Gastroesophageal sphincter (tissue), 4 donors: ENCODE measurements around the gene OPRD1. TPM values are rescaled to one million over a fixed set of nuclear protein-coding genes. Genes with fewer than 3 reads are reported as not detected.

Source experiments
- ATAC-seq: fragments of 150-250 bp; one replicate; pipeline ENCODE4 v1.9.1; 2016; ENCODE audit warnings: mild to moderate bottlenecking, moderate library complexity
- H3K27ac ChIP-seq, 4 donors: fragments of 200-600 bp; sonication (generic) in 3 of 4; 1 replicate in 3 of 4; 2 replicates in 1 of 4; pipeline ENCODE4 v1.5.1; 2016 to 2019
- H3K27me3 ChIP-seq: fragments of 200-600 bp; sonication (generic); one replicate; pipeline ENCODE4 v1.5.1; 2019
- H3K36me3 ChIP-seq, 2 donors: fragments of 200-600 bp; sonication (generic); one replicate each; pipeline ENCODE4 v1.5.1; 2019; ENCODE audit warnings: control low read depth in 1 of 2
- H3K4me1 ChIP-seq, 3 donors: fragments of 200-600 bp; sonication (generic); 1 replicate in 2 of 3; 2 replicates in 1 of 3; pipeline ENCODE4 v1.5.1; 2016 to 2019; ENCODE audit warnings: control low read depth in 2 of 3
- H3K4me3 ChIP-seq, 2 donors: fragments of 200-600 bp; sonication (generic); one replicate each; pipeline ENCODE4 v1.5.1; 2019; ENCODE audit warnings: mild to moderate bottlenecking in 1 of 2, moderate library complexity in 1 of 2
- H3K9me3 ChIP-seq, 3 donors: fragments of 200-600 bp; sonication (generic); one replicate each; pipeline ENCODE4 v1.5.1; 2017 to 2019; ENCODE audit warnings: control low read depth in 2 of 3
- EP300 ChIP-seq: sonication (generic); formaldehyde crosslinking; IDR thresholded peaks from one replicate; pipeline ENCODE4 v1.6.1; 2017; ENCODE audit warnings: antibody characterized with exemption, mild to moderate bottlenecking
- POLR2A ChIP-seq, 2 donors: fragments of 450-650 bp; IDR thresholded peaks; one replicate each; pipeline ENCODE4 v1.6.1; 2017; ENCODE audit warnings: antibody characterized with exemption in 2 of 2, mild to moderate bottlenecking in 2 of 2, moderate library complexity in 1 of 2
- POLR2AphosphoS5 ChIP-seq: sonication (generic); formaldehyde crosslinking; IDR thresholded peaks from one replicate; pipeline ENCODE4 v1.6.1; 2017; ENCODE audit warnings: antibody characterized with exemption
- WGBS, 2 donors: methylation state at CpG; one replicate each; pipeline ENCODE4 v1.1.5; 2018; ENCODE audit warnings: low coverage in 1 of 2; 5-methylcytosine and 5-hydroxymethylcytosine counted together
- total RNA-seq, 4 donors: library from RNA; depleted of rRNA; stranded (reverse); fragments of >200 nt; gene quantifications; one replicate each; pipeline ENCODE4 v1.1.0, GENCODE V29; 2016
- TF ChIP-seq, protein P1 (sequence below), 4 experiments: fragments of 200-600 bp in 2 of 4; fragments of 450-650 bp in 2 of 4; sonication (generic) in 1 of 4; IDR thresholded peaks; one replicate each; pipeline ENCODE4 v1.5.1; 2017 to 2019; ENCODE audit warnings: antibody characterized with exemption in 4 of 4, mild to moderate bottlenecking in 2 of 4, moderate library complexity in 2 of 4

OPRD1 gene
- total RNA-seq, 4 donors from 2014 or later: 0.08 to 0.16 (median 0.13) TPM; not detected in 1

DNA sequence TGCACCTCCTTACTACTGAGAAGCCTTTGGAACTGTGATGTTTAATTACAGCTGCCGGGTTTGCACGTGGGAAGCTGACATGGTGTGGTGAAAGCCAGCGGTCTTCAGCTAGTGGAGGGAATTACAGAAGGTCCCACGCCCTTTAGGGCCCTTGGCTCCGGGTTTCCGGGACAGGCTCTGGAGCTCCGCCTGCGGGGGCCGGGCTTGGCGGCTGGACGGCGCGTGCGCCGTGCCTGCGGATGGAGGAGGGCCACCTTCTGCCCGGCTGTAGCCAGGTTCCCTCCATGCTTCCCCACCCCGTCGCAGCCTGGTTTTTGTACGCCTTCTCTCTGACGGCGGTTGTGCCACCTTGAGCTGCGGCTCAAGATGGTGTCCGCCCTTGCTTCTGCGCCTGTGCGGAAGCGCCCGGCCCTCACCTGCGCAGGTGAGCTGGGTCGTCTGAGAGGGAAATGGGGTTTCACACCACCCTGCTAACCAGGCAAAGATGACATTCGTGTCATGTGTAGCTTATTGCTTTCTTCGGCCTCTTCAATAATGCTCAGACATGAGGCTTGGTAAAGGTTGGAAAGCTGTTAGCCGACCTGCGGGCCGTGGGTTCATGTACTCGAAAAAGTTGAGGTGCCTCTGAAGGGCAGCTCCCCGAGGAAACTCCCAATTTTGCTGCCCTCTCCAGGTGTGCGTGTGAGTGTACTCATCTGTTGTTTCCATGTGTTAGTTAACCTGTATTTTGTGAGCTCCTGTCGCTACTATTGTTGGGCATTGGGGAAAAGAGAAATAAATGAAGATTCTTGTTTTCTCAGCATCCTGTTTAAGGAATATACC lies 36.6 kb upstream of the OPRD1 start:
- Histone ChIP-seq H3K4me1 (peaks cover 0 to 21% (median 7%) of the 10 kb centered on the region in 3 donors), H3K27me3 (no peaks in the 10 kb centered on the region), H3K27ac (peak overlapping the region in 3 of 4 donors; percentile 14 to 61 (median 46)), H3K4me3 (peak overlapping the region; percentile 23 to 54), H3K9me3 (no peaks in the 10 kb centered on the region), H3K36me3 (peaks cover 0 to 28% of the 10 kb centered on the region in 2 donors)
- 35 to 67% methylated on average over 3 to 6 of the region's 39 CpGs for WGBS, 2 donors
- TF ChIP-seq POLR2AphosphoS5: peak; percentile 56
- no peak for TF ChIP-seq POLR2A (IDR thresholded peaks at IDR 0.05)
- no peak for TF ChIP-seq EP300
- TF ChIP-seq, protein P1, sequence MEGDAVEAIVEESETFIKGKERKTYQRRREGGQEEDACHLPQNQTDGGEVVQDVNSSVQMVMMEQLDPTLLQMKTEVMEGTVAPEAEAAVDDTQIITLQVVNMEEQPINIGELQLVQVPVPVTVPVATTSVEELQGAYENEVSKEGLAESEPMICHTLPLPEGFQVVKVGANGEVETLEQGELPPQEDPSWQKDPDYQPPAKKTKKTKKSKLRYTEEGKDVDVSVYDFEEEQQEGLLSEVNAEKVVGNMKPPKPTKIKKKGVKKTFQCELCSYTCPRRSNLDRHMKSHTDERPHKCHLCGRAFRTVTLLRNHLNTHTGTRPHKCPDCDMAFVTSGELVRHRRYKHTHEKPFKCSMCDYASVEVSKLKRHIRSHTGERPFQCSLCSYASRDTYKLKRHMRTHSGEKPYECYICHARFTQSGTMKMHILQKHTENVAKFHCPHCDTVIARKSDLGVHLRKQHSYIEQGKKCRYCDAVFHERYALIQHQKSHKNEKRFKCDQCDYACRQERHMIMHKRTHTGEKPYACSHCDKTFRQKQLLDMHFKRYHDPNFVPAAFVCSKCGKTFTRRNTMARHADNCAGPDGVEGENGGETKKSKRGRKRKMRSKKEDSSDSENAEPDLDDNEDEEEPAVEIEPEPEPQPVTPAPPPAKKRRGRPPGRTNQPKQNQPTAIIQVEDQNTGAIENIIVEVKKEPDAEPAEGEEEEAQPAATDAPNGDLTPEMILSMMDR (IDR thresholded peaks at IDR 0.05): peak in 1 of 4 experiments; percentile 18
- peak; percentile 90 for ATAC-seq

DNA sequence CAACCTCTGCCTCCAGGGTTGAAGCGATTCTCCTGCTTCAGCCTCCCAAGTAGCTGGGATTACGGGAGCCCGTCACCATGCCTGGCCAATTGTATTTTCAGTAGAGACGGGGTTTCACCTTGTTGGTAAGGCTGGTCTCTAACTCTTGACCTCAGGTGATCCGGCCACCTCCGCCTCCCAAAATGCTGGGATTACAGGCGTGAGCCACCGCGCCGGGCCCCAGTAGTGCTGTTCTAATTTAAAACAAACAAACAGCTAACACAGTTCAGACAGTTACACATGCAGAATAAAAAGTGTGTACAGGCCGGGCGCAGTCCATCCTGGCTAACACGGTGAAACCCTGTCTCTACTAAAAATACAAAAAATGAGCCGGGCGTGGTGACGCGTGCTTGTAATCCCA lies 35.6 kb upstream of the OPRD1 start:
- 95 to 98% methylated on average over 9 to 11 of the region's 17 CpGs for WGBS, 2 donors
- TF ChIP-seq, protein P1 (IDR thresholded peaks at IDR 0.05): no peak
- TF ChIP-seq POLR2AphosphoS5: no peak
- no peak for TF ChIP-seq EP300
- TF ChIP-seq POLR2A (IDR thresholded peaks at IDR 0.05): no peak
- no peak for ATAC-seq
- Histone ChIP-seq H3K9me3 (no peaks in the 10 kb centered on the region), H3K4me3 (no peak overlapping the region), H3K36me3 (peaks cover 0 to 18% of the 10 kb centered on the region in 2 donors), H3K4me1 (peaks cover 0 to 17% (median 7%) of the 10 kb centered on the region in 3 donors), H3K27ac (no peak overlapping the region), H3K27me3 (no peaks in the 10 kb centered on the region)

DNA sequence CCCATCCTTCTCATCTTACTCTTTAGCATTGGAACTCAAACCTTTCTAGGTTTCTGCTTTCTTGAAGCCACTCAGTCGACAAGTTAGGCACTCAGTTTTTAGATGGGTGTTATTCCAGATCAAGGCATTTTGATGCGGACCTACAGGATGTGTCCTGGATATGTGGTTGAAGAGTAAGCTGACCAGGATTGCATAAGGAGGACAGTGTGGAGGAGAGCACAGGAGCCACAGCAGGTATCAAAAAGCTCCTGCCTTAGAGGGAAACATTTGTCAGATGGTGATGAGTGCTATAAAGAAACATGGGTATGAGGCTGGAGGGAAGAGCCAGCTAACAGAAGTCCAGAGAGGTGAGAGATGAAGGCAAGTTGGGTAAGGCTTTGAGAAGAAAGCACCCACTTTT lies 33.9 kb upstream of the OPRD1 start:
- H3K4me1 ChIP-seq: peaks cover 0 to 17% (median 7%) of the 10 kb centered on the region in 3 donors
- TF ChIP-seq, protein P1 (IDR thresholded peaks at IDR 0.05): no peak
- TF ChIP-seq POLR2A (IDR thresholded peaks at IDR 0.05) (no peak), EP300 (no peak), POLR2AphosphoS5 (no peak)
- ATAC-seq: no peak
- 83% methylated on average over 1 of the region's 2 CpGs; no CpG with 5 or more reads in 1 of the 2 donors for WGBS, 2 donors
- no peaks in the 10 kb centered on the region for H3K9me3 ChIP-seq
- H3K36me3 ChIP-seq: peaks cover 0 to 9% of the 10 kb centered on the region in 2 donors
- no peak overlapping the region for H3K27ac ChIP-seq
- H3K27me3 ChIP-seq: no peaks in the 10 kb centered on the region
- H3K4me3 ChIP-seq: no peak overlapping the region

DNA sequence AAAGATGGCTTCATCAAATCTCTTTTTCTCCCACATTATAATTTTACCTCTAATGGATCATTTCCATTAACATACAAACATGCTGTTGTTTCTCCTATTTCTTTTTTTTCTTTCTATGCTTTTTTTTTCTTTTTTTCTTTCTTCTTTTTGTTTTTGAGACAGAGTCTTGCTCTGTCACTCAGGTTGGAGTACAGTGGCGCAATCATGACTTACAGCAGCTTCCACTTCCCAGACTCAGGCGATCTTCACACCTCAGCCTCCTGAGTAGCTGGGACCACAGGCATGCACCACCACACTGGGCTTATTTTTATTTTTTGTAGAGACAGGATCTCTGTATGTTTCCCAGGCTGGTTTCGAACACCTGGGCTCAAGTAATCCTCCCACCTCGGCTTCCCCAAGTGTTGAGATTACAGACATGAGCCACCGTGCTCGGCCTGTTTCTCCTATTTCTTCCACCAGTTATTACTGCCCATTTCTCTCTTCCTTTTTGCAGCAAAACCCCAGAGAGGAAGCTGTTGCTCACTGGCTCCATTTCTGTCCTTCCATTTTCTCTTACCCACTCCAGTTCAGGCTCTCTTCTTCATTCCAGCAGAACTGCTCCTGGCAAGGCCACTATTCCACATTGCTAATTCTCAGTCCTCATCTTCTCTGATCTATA lies 32.1 kb upstream of the OPRD1 start:
- H3K27ac ChIP-seq: no peak overlapping the region
- H3K4me3 ChIP-seq: no peak overlapping the region
- TF ChIP-seq POLR2AphosphoS5: no peak
- no peaks in the 10 kb centered on the region for H3K36me3 ChIP-seq
- H3K4me1 ChIP-seq: peaks cover 0 to 11% (median 5%) of the 10 kb centered on the region in 3 donors
- ATAC-seq: no peak
- H3K9me3 ChIP-seq: no peaks in the 10 kb centered on the region
- H3K27me3 ChIP-seq: no peaks in the 10 kb centered on the region
- WGBS, 2 donors: 88 to 96% methylated on average over 3 to 6 of the region's 6 CpGs

DNA sequence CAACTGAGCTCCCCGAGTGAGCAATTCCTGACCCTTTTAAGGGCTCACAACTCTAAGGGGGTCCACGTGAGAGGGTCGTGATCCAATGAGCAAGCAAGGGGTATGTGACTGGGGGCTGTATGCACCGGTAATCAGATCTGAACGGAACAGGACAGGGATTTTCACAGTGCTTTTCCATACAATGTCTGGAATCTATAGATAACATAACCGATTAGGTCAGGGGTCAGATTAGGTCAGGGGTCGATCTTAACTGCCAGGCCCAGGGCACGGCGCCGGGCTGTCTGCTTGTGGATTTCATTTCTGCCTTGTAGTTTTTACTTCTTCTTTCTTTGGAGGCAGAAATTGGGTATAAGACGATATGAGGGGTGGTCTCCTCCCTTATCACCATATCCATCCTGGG lies 30.7 kb upstream of the OPRD1 start:
- ATAC-seq: no peak
- H3K4me3 ChIP-seq: no peak overlapping the region
- no peaks in the 10 kb centered on the region for H3K9me3 ChIP-seq
- no peak overlapping the region for H3K27ac ChIP-seq
- peaks cover 0 to 7% (median 0%) of the 10 kb centered on the region in 3 donors for H3K4me1 ChIP-seq
- no peaks in the 10 kb centered on the region for H3K27me3 ChIP-seq
- TF ChIP-seq POLR2A (IDR thresholded peaks at IDR 0.05): no peak
- no peak for TF ChIP-seq EP300
- TF ChIP-seq, protein P1 (IDR thresholded peaks at IDR 0.05): no peak
- TF ChIP-seq POLR2AphosphoS5: no peak
- 63 to 69% methylated on average over 7 to 9 of the region's 11 CpGs for WGBS, 2 donors
- no peaks in the 10 kb centered on the region for H3K36me3 ChIP-seq
